Gastrocnemius medialis (tissue), 4 donors: ENCODE measurements around the gene PPP2R5A. TPM values are rescaled to one million over a fixed set of nuclear protein-coding genes. Genes with fewer than 3 reads are reported as not detected.

Experiments used
- ATAC-seq, 2 donors: fragments of 150-250 bp; one replicate each; pipeline ENCODE4 v1.9.1; 2016
- DNase-seq, 2 donors: peaks; one replicate each; pipeline ENCODE4 v3.0.0-alpha.2; 2019
- H3K27ac ChIP-seq, 4 donors: fragments of 200-600 bp; sonication (generic); 1 replicate in 1 of 4; 2 replicates in 3 of 4; pipeline ENCODE4 v1.5.1; 2016 to 2018; ENCODE audit warnings: mild to moderate bottlenecking in 2 of 4, moderate library complexity in 1 of 4
- H3K27me3 ChIP-seq, 3 donors: fragments of 200-600 bp; sonication (generic) in 2 of 3; 1 replicate in 1 of 3; 2 replicates in 2 of 3; pipeline versions ENCODE4 v1.5.1 to v1.6.0; 2016 to 2019; ENCODE audit warnings: mild to moderate bottlenecking in 1 of 3, moderate library complexity in 1 of 3
- H3K36me3 ChIP-seq, 2 donors: fragments of 200-600 bp; sonication (generic) in 1 of 2; one replicate each; pipeline ENCODE4 v1.5.1; 2017 to 2018
- H3K4me1 ChIP-seq, 2 donors: fragments of 200-600 bp; sonication (generic) in 1 of 2; one replicate each; pipeline ENCODE4 v1.5.1; 2016 to 2017; ENCODE audit warnings: mild to moderate bottlenecking in 2 of 2
- H3K4me3 ChIP-seq, 4 donors: fragments of 200-600 bp; sonication (generic) in 3 of 4; 1 replicate in 1 of 4; 2 replicates in 3 of 4; pipeline ENCODE4 v1.5.1; 2016 to 2019; ENCODE audit warnings: mild to moderate bottlenecking in 2 of 4
- H3K9me3 ChIP-seq, 3 donors: fragments of 200-600 bp; sonication (generic) in 2 of 3; 1 replicate in 1 of 3; 2 replicates in 2 of 3; pipeline ENCODE4 v1.5.1; 2016 to 2019
- CTCF ChIP-seq, 5 experiments: fragments of 450-650 bp in 3 of 5; fragments of 200-600 bp in 2 of 5; sonication (generic) in 2 of 5; IDR thresholded peaks in 4 of 5; conservative IDR thresholded peaks in 1 of 5; 1 replicate in 4 of 5; 2 replicates in 1 of 5; pipeline ENCODE4 v1.5.1; 2016 to 2019; ENCODE audit warnings: antibody characterized with exemption in 5 of 5, mild to moderate bottlenecking in 3 of 5, moderate library complexity in 3 of 5
- POLR2A ChIP-seq, 2 donors: fragments of 450-650 bp; IDR thresholded peaks; one replicate each; pipeline ENCODE4 v1.6.1; 2017; ENCODE audit warnings: antibody characterized with exemption in 2 of 2, mild to moderate bottlenecking in 2 of 2, moderate library complexity in 2 of 2
- in situ Hi-C, 4 donors: fragments of 200-750 bp; cut with MboI; loops; one replicate each; pipeline versions ENCODE4 v1.15.0 to v1.8.0; 2017; ENCODE audit warnings: low sequenced_read_pairs in 4 of 4
- intact Hi-C: fragments of 100-400 bp; cut with DNase I; formaldehyde crosslinking; loops from one replicate; pipeline ENCODE4 v1.15.1; 2023; ENCODE audit warnings: low total_unique reads
- total RNA-seq, 4 donors: library from RNA; depleted of rRNA; stranded (reverse); fragments of >200 nt; gene quantifications; one replicate each; pipeline versions ENCODE4 v1.1.0 to v1.2.3, GENCODE V29; 2016

Gene PPP2R5A
- total RNA-seq, 4 donors from 2014 or later: 33.3 to 50.5 (median 37.5) TPM

DNA sequence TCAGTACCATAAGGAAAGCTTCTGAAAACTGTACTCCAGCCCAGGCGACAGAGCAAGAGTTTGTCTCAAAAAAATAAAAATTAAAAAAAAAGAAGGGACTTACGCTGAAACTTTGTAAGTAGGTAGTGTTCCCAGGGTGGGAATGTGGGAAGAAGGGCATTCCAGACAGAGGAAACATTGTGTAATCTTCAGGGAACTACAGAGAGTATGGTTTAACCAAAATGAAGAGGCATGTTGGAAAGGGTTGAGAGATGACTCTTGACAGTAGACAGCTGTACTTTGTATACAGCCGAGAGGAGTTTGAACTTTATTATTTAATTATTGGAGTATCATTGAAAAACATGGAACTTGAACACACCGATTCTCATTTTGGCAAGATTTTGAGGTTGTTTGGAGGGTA lies 43.0 kb downstream of the PPP2R5A start:
- Histone ChIP-seq H3K27me3 (no peaks in the 10 kb centered on the region), H3K4me1 (no peaks in the 10 kb centered on the region), H3K36me3 (peaks cover 0 to 4% of the 10 kb centered on the region in 2 donors), H3K27ac (no peak overlapping the region), H3K9me3 (no peaks in the 10 kb centered on the region), H3K4me3 (no peak overlapping the region)
- ATAC-seq: no peak
- DNase-seq: no peak
- intact Hi-C loops: no loop called here
- in situ Hi-C loops: no loop called here
- TF ChIP-seq POLR2A (IDR thresholded peaks at IDR 0.05) (no peak), CTCF (IDR thresholded peaks at IDR 0.05 in 4 of 5, conservative IDR thresholded peaks at IDR 0.05 in 1 of 5) (no peak)

- Histone ChIP-seq H3K4me3 (no peak overlapping the region), H3K27me3 (no peaks in the 10 kb centered on the region), H3K4me1 (no peaks in the 10 kb centered on the region), H3K27ac (no peak overlapping the region), H3K9me3 (no peaks in the 10 kb centered on the region), H3K36me3 (peaks cover 0 to 9% of the 10 kb centered on the region in 2 donors)
- intact Hi-C loops: no loop called here
- in situ Hi-C loops: no loop called here
- no peak for TF ChIP-seq CTCF (IDR thresholded peaks at IDR 0.05 in 4 of 5, conservative IDR thresholded peaks at IDR 0.05 in 1 of 5)
- TF ChIP-seq POLR2A (IDR thresholded peaks at IDR 0.05): no peak
- DNase-seq (no peak), ATAC-seq (no peak)
Observed at GRCh38 chr1:212329105-212329504, 43.9 kb downstream of the PPP2R5A start.

DNA sequence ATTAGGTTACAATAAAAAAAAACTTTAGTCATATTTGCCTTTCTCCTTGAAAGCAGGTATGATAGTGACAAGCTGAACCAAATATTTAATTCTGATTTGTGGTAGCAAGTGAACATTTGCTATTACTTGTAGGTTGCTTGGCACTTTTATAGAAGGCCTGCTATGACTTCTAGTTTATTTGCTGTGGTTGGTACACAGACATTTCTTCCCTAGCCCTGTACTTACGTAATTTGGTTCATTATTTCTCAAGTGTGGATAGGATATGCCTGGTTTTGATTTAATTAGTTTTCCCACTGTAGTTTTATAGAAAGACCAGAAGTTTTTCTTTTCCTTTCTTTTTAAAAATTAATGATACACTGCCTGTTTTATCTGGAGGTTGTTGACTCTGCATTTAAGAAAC lies 55.9 kb downstream of the PPP2R5A start:
- no peak for DNase-seq
- no peaks in the 10 kb centered on the region for H3K9me3 ChIP-seq
- H3K27ac ChIP-seq: no peak overlapping the region
- no peak for ATAC-seq
- H3K36me3 ChIP-seq: peaks cover 0 to 19% of the 10 kb centered on the region in 2 donors
- in situ Hi-C loops: no loop called here
- no peaks in the 10 kb centered on the region for H3K27me3 ChIP-seq
- no peaks in the 10 kb centered on the region for H3K4me1 ChIP-seq
- TF ChIP-seq CTCF (IDR thresholded peaks at IDR 0.05 in 4 of 5, conservative IDR thresholded peaks at IDR 0.05 in 1 of 5) (no peak), POLR2A (IDR thresholded peaks at IDR 0.05) (no peak)
- intact Hi-C loops: no loop called here
- no peak overlapping the region for H3K4me3 ChIP-seq

- TF ChIP-seq POLR2A (IDR thresholded peaks at IDR 0.05): no peak
- TF ChIP-seq CTCF (IDR thresholded peaks at IDR 0.05 in 4 of 5, conservative IDR thresholded peaks at IDR 0.05 in 1 of 5): no peak
- Histone ChIP-seq H3K36me3 (peaks cover 0 to 53% of the 10 kb centered on the region in 2 donors), H3K27ac (no peak overlapping the region), H3K4me1 (no peaks in the 10 kb centered on the region), H3K9me3 (no peaks in the 10 kb centered on the region), H3K4me3 (no peak overlapping the region), H3K27me3 (no peaks in the 10 kb centered on the region)
- in situ Hi-C loops (no loop called here), intact Hi-C loops (no loop called here)
- no peak for DNase-seq
- no peak for ATAC-seq
Observed at GRCh38 chr1:212344905-212345304, 59.7 kb downstream of the PPP2R5A start.

DNA sequence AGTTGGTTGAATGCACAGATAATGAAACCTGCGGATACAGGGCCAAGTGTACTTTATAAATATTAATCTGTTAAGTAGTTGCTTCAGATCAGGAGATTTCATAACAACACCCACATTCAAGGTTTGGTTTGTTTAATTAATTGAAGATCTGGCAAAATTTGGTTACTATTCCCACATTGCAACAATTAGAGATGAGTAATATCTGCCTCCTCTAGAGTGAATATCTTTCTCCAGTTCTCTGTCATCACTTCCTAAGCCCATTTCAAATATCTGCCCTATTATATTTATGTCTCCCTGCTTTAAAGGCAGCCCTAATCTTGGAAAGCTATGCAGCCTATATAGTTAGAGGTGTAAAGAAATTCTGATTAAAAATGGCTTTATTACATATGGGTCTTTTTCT lies 61.4 kb downstream of the PPP2R5A start:
- Histone ChIP-seq H3K4me1 (no peaks in the 10 kb centered on the region), H3K4me3 (no peak overlapping the region), H3K27ac (no peak overlapping the region), H3K36me3 (peaks cover 0 to 58% of the 10 kb centered on the region in 2 donors), H3K9me3 (no peaks in the 10 kb centered on the region), H3K27me3 (no peaks in the 10 kb centered on the region)
- DNase-seq: no peak
- in situ Hi-C loops: no loop called here
- TF ChIP-seq CTCF (IDR thresholded peaks at IDR 0.05 in 4 of 5, conservative IDR thresholded peaks at IDR 0.05 in 1 of 5): no peak
- TF ChIP-seq POLR2A (IDR thresholded peaks at IDR 0.05): no peak
- intact Hi-C loops: no loop called here
- ATAC-seq: no peak
